ENCODE results near the gene TRIM48.
"Not testable (repeated sequence)": the region's sequence is repeated elsewhere in the genome, so short reads cannot be mapped to it uniquely, and the experiment has no call there.

Gene TRIM48

GRCh38 chr11:55261855-55262254 lies at the start of gene TRIM48:
TSS of gene TRIM48 (plus strand) at chr11:55262155. CDS start at chr11:55262268, 113 bp downstream.
- not testable (repeated sequence) for FAIRE-seq

- not testable (repeated sequence) for FAIRE-seq
Observed at GRCh38 chr11:55238316-55238715, 23.6 kb upstream of the TRIM48 start.

- FAIRE-seq: no peak
Observed at GRCh38 chr11:55263081-55263480, 1.1 kb downstream of the TRIM48 start.

Data from islet of Langerhans (tissue), 1 donor.